HG03280 (cell line): Measurements from ENCODE around the gene GBX2.

Experiments used
- ATAC-seq: cut with Tn5 transposase; IDR thresholded peaks from one replicate; pipeline ENCODE4 v1.9.1; 2021; ENCODE audit warnings: mild to moderate bottlenecking, moderate library complexity; ENCODE audit not compliant: unreplicated experiment

GBX2 gene

DNA sequence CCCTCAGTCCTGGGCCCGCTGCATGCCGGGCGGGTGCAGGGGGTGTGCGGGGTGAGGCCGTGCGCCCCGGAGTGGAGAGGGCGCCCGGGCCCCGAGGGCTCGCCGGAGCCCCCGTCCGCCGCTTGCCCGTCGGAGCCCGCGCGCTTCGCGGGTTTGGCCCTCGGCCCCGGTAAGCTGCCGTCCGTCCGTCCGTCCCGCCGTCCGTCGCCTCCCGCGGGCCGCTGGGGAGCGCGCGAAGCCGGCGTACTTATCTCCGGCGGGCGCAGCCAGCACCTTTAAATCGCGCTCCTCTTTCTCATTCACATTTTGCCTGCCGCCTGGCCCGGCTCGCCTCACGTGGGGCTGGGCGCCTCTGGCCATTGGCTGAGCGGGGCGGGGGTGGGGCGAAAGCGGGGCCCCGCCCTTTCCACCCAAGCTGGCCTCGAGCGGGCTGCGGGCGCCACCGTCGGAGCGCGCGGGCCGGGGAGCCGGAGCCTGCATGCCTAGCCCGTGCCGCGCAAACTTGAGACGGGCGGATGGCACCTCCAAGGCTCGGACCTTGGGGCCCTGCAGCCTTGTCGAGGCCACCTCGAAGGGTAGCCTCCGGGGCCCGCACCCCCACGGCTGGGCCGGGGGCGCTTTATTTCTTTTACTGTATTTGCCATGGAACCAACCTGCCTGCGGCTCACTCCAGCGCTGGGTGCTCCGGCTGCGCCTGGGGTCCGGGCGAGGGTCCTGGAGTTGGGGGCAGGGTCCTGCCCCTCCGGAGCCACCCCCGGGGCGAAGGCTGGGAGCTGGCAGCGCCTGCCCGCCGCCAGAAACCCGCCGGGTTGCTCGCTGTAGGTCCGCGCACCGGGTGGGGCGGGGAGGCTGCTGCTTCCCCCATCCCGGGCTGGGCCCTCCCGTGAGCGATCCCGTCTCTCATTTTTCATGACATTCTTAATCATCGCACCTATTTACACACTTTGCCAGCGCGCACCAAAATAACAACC is at the start of gene GBX2:
Gene GBX2 (minus strand): TSS at position 277 of the 971 bp plus-strand sequence. CDS start 415 bp downstream, outside the sequence.
- ATAC-seq, result no peak

DNA sequence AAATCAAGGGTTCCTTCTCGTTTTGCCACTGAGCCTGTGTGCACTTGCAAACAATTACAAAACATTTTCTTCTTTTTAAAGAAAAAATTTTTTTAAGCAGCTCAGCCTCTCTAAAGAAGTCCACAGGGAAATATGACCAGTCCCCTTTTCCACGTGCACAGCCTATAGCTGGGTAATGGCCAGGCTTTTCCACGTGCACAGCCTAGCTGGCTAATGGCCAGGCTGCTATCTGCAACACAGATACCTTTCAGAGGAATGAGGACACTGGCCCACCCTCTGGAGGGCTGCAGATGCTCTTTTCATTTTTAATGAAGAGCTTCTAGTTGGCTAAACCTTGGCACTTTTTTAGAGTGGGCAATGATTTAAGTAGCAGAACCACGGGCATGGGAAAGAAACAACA is 49.7 kb upstream of the GBX2 start:
- ATAC-seq, result no peak

DNA sequence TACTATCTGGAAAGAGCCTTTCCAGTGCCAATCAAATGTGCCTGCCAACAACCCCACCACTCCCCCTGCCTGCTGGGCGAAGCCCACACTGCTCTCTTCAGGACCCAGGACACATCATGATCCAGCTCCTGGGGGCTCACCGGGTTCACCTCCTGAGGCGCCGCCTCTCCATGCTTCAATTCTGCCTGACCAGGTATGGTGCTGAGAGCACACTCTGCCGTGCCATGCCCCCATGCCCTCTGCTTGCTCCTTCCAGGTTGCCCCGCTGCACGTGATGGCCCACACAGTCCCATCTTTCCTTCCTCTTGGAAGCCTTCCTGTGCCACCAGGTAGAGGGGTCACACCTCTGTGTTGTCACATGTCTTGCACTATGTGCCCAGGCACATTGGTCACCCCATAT is 48.5 kb upstream of the GBX2 start:
- no peak for ATAC-seq

GRCh38 chr2:236215761-236216333 is 47.7 kb upstream of the GBX2 start:
- ATAC-seq, result no peak

- no peak for ATAC-seq
Measured at GRCh38 chr2:236215196-236215595, 47.0 kb upstream of the GBX2 start.

DNA sequence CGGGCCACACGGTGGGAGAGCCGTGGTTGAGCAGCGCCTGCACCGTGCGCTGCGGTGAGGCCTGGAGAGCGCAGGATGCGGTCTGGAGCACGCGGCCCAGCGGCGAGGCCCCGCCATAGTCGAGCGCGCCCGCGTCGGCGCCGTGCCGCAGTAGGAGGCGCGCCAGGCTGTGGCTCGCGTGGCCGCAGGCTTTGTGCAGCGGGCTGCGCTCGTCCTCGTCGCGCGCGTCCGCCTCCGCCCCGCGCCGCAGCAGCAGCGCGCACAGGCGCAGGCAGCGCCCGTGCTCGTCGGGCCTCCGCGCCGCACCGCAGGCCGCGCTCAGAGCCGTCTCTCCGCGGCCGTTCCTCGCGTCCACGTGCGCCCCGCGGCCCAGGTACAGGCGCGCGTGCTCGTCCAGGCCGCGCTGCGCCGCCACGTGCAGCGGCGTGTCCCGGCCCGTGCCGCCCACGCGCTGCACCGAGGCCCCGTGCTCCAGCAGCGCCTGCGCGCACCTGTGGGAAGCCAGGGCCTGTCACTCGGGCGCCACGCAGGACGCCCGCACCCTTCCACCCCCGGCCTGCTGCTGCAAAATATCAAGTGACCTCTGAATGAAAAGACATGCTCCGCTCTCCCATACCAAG is 46.3 kb upstream of the GBX2 start:
- no peak for ATAC-seq

- no peak for ATAC-seq
Measured at GRCh38 chr2:236211296-236211695, 43.1 kb upstream of the GBX2 start.

DNA sequence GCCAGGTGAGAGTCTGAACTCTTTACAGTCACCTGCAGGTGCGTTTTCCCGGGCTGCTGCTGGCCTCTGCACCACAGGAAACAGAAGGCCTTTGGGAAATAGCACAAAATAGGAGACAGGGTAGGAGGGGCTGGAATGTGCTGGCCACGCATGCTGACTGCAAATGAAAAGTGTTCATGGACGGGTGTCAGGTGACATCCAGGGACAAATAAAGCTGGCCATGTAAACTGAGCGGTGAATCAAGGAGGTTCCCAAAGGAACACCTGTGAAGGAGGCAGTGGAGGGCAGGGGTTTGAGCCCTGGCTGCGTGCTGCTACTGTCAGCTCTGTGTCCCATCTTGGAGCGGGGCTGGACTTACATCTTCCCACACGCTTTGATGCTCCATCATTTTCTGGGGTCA is 42.4 kb upstream of the GBX2 start:
- no peak for ATAC-seq

- ATAC-seq, result no peak
Measured at GRCh38 chr2:236209996-236210395, 41.8 kb upstream of the GBX2 start.

DNA sequence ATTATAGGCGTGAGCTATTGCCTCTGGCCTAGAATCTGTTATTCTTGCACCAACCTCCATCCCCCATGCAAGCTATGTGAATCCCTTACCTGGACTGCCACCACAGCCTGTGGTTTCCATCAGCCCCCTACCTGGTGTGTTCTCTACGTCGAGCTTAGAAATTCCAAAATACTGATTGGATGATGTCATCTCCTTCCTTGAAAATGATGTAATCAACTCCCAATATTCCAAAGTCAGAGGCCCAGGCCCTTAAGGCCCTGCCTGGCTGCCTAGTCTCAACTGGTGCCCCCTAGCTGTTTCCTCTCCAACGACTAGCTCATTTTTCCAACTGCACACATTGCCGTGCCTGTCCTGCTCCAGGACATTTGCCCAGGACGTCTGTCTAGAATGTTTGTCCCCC is 41.3 kb upstream of the GBX2 start:
- ATAC-seq, result no peak

- ATAC-seq, result no peak
Measured at GRCh38 chr2:236208019-236208926, 40.1 kb upstream of the GBX2 start.

DNA sequence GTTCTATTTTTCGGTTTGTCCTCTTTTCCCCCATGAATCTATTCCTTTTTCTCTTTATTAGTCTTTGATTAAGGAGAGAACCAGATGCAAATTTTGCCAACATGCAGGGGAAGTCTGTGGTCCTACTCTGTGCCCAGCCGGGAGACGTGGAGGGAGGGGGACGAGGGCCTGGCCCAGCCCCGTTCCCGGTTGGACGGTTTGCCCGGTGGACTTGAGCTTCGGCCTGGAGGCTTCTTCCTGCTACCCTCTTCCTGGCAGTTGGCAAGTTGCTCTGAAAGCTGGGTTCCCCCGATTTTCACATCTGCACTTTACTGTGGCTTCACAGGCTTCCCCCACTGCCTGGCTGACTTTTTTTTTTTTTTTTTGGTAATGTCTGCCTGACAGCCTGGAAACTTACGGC is 39.3 kb upstream of the GBX2 start:
- no peak for ATAC-seq

GRCh38 chr2:236205867-236206645 is 37.9 kb upstream of the GBX2 start:
- no peak for ATAC-seq

DNA sequence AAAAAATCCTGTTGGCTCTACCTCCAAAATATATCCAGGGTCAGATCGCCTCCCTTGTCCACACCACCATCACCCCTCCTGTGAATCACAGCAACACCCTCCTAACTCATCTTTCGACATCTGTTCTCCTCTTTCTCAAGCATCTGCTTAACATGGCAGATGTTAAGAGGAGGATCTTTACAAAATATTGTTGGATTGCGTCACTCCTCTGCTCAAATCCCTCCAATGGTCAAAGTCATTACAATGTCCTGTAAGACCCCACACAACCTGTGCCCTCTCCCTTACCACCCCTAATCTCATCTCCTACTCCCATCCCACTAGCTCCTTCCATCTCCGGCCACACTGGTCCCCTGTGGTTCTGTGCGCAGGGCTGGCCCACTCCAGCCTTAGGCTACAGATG is 36.8 kb upstream of the GBX2 start:
- no peak for ATAC-seq

DNA sequence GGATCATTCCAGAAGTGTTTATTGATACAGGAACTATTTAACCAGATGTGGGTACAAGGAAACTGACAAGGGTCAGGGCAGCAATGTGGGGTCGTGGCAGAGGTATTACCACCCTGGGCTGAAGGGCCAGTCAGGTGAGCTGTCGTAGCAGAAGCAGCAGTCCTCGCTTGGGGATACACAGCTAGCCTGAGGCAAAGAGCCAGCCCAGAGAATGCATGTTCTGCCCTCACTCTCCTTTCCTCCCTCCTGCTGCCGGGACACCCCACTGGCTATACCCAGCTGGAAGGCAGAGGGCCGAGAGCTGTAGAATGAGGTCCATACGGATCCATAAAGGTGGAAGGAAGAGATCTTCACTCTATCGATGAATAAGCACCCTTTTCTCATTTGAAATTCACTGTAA is 32.2 kb upstream of the GBX2 start:
- ATAC-seq, result no peak

GRCh38 chr2:236196366-236196765 is 28.2 kb upstream of the GBX2 start:
- no peak for ATAC-seq

DNA sequence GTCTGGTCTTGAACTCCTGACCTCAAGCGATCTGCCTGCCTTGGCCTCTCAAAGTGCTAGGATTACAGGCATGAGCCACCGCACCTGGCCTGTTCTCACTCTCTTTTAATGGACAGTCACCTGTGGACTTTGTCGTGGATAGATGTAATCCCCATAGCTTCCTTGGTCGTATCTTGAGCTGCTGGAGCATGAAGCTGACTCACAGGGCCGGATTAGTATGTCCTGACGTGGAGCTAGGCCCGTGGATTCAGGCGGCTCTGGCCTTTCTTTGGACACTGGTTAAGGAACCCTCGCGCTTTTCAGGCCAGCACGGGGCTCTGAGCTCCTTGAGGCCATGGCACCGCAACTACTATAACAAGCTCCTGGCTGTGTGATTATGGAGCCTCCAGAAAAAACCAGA is 27.5 kb upstream of the GBX2 start:
- no peak for ATAC-seq

GRCh38 chr2:236194786-236195185 is 26.6 kb upstream of the GBX2 start:
- ATAC-seq, result no peak

- ATAC-seq, result no peak
Measured at GRCh38 chr2:236193026-236193425, 24.8 kb upstream of the GBX2 start.

GRCh38 chr2:236190674-236191073 is 22.5 kb upstream of the GBX2 start:
- no peak for ATAC-seq
